Stimulated activated naive CD8-positive, alpha-beta T cell treated with anti-CD3 and anti-CD28 coated beads, Interleukin-15, Interleukin-2, amounts not matched to agents 100 U/mL and 50 U/mL, for 24 hours (primary cell): ENCODE data around the gene EPHA6.
"Not testable (repeated sequence)": the region's sequence is repeated elsewhere in the genome, so short reads cannot be mapped to it uniquely, and the experiment has no call there.

Experiments used
- ATAC-seq: fragments of 150-1000 bp; cut with Tn5 transposase; one replicate; pipeline ENCODE4 v1.10.0; 2021
- DNase-seq: peaks from one replicate; pipeline ENCODE4 v3.0.0; 2021

EPHA6 gene

GRCh38 chr3:97187771-97188170 lies 373.4 kb downstream of the EPHA6 start:
- DNase-seq (no peak), ATAC-seq (no peak)

DNA sequence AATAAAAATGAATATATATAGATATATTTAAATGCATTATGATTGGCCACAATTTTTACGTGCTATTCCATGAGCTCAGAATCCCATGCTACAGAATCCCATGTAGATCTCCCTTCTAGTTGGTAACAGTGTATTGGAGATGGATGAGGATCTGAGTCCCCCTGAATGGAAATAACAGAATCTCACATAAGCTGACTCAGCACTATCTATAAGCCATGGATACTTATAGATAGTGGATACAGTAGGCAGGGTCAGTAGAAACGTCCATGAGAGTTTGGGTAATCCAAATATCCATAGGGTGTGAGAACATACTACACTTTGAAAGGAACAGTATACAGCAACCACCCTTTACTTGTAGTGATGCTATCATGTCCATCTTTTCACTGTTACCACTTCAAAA lies 375.4 kb downstream of the EPHA6 start:
- DNase-seq (no peak), ATAC-seq (no peak)

GRCh38 chr3:97197083-97197482 lies 382.7 kb downstream of the EPHA6 start:
- no peak for DNase-seq
- no peak for ATAC-seq

DNA sequence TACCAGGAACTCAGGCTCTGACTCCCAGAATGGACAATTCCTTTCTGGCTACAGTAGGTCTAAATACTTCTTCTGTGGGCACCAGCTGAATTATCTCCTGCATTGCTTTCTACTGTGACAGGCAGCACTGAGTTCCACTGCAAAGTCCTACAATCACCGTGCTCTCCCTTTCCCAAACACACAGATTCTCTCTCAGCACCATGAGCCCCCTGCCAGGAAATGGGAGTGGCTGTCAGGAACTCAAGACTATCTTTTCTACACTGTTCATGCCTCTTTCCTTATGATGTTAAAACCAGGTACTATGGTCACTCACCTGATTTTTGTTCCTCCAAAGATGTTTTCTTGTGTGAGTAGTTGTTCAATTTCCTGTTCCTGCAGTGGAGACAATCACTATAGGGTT lies 383.4 kb downstream of the EPHA6 start:
- no peak for ATAC-seq
- no peak for DNase-seq

GRCh38 chr3:97200387-97200786 lies 386.0 kb downstream of the EPHA6 start:
- ATAC-seq: no peak
- DNase-seq: no peak

DNA sequence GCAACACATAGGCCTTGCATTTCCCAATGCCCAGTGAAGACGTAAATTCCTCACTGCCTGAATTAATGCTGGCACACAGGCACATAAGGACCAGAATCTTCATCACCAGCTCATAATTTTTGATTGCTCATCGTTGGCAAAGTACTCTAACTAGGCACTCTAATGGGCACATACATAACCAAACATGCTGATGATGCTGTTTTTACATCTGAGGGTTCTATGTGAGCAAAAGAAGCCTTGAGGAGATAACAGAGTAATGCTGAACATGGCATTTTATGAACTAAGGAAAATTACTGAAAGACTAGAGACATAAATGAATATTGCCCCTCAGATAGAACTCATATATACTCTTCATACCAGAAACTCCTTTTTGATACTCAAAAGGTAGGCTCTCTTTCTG lies 387.4 kb downstream of the EPHA6 start:
- DNase-seq (no peak), ATAC-seq (no peak)

DNA sequence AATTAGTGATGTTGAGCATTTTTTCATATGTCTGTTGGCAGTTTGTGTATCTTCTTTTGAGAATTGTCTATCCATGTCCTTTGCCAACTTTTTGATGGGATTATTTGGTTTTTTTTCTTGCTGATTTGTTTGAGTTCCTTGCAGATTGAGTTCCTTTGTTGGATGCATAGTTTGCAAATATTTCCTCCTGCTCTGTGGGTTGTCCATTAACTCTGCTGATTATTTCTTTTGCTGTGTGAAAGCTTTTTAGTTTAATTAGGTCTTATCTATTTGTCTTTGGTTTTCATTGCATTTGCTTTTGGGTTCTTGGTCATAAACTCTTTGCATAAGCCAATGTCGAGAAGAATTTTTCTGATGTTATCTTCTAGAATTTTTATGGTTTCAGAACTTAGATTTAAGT lies 414.6 kb downstream of the EPHA6 start:
- no peak for ATAC-seq
- DNase-seq: no peak

GRCh38 chr3:97230486-97230885 lies 416.1 kb downstream of the EPHA6 start:
- ATAC-seq (no peak), DNase-seq (no peak)

- DNase-seq: no peak
Measured at GRCh38 chr3:97232393-97233034, 418.1 kb downstream of the EPHA6 start.

DNA sequence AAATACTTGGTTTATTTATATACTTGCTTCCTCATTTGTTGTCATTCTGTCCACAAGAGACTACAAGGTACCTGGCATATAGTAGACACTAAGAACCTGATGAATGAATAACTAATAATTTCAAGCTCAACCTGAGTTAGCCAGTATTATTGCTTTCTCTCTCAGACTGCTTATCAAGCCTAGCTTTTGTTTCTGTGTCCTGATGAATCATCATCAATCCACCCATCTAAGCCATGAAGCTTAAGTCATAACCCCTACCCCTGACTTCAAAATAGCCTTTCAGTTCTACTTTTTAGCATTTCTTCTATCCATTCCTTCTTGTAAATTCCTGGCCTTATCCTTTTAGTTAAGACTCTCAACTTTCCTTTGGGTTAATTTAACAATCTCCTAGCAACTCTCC lies 420.8 kb downstream of the EPHA6 start:
- ATAC-seq: no peak

More at GRCh38 chr3:97232393-97233034, 418.1 kb downstream of the EPHA6 start:
- ATAC-seq: no peak

DNA sequence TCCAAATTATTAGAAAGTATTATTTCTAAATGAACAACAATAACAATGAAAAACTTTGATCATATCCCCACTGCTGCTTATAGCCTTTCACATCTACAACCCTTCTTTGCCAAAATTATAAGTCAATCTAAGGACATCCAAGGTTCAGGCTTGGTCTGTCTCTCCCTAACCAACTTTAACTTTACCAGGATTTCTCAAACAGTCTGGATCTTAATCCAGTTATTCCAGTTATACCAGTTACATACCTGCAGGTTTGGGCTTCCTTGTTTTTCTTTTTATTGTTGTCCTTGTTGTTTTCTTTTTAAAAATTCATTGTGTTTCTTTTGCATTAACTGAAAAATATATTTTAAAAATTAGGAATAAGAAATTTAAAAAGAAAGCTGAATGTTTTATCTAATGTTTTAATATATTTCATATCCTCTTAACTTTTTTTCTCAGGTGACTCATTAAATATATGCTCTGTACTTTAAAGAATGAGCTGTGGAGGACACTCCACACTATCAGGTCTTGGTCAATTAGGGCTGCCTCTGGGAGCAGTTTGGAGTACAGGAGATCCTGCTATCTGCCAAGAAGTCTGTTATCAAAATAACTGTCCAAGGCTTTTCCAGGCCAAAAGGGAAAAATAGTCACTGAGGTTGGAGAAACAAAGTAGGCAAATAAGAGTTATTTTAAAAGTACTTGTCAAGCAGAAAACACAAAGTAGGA lies 421.4 kb downstream of the EPHA6 start:
- no peak for ATAC-seq
- DNase-seq: no peak

More for the DNA sequence above, 420.8 kb downstream of the EPHA6 start:
- no peak for DNase-seq

GRCh38 chr3:97241417-97241816 lies 427.0 kb downstream of the EPHA6 start:
- ATAC-seq: no peak
- no peak for DNase-seq

GRCh38 chr3:97245201-97245910 lies 431.0 kb downstream of the EPHA6 start:
- no peak for ATAC-seq

DNA sequence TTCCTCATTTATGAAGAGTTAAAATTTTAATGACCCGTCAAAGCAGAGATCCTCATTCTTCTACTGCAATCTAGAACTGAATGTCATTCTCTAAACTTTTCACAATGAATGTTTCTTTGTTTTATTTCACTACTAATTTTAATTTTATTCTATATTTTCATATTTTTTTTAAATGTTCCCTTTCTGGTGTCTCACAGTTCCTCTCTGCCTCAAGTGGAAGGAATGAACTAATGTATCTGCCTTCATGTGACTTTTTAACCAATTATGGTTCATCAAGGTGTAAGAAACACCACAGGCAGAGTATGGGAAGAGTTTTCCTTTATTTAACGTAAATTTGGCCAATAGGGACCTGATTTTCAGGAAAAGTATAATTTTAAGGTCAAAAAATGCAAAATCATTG lies 441.7 kb downstream of the EPHA6 start:
- ATAC-seq (no peak), DNase-seq (no peak)

More at GRCh38 chr3:97245201-97245910, 431.0 kb downstream of the EPHA6 start:
- DNase-seq: no peak

DNA sequence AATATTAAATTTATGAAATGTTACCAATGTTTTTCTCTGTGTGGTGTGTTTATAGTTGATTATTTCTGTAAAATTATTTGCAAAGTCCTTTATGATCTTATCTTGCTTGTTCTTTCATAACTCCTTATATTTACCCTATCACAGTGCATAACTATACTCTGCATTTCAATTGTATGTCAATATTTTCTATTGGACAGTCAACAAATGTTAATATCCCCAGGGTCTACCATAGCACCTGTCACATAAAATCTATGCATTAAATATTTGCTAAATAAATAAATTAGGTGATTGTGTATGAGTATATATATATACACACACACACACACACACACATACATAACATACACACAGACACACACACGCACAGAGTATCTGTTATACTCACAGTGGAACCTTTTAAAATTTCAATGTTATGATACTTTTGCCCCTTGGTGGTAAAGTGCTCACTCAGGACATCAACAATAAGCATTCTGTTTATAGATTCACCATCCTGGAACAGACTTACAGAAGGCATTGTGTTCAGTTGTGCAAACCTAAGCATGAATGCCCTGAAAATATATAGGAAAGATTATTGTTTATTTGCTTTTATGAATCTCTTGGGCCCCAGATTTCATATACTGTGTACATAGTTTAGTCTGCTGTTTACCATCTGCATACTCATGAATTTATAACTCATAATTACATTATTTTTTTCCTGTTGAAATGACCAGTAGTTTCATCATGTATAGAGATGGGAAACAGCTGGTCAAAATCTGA lies 443.7 kb downstream of the EPHA6 start:
- ATAC-seq: no peak
- DNase-seq: no peak

- no peak for ATAC-seq
Measured at GRCh38 chr3:97259263-97259662, 444.9 kb downstream of the EPHA6 start.

GRCh38 chr3:97264180-97264579 lies 449.8 kb downstream of the EPHA6 start:
- no peak for ATAC-seq
- no peak for DNase-seq

More at GRCh38 chr3:97259263-97259662, 444.9 kb downstream of the EPHA6 start:
- DNase-seq: no peak

DNA sequence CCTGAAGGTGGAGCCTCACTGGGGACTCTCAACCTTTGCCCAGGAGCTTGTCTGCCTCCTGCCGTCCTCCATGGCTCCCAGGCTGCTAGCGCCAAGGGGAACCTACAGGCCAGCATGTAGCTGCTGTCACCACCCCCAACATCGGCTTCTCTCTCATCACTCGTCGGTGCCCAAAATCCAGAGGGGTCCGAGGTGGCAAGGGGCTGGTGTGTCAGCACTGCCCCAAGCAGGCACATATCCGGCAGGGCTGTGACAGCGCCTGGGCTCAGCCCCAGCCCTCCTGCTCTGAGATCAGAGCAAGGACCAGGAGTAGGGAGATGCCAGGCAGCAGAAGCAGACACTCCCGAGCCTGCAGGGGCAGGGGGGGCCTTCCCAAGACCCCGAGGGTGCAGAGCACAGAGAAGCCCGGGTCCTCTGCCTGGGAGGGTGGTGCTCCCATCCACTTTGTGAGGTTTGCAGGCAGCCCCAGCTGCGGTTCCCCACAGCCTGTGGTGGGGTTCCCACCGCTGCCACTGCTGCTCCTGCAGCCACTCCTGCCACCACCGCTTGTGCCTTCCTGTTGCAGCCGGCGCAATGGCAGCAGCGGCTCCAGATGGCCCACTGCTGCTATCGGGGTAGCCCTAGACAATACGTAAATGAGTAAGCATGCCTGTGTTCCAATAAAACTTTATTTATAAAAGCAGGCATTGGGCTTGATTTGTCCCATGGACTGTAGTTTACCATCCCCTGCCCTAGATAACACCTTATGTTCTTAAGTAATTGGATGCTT lies 451.0 kb downstream of the EPHA6 start:
- DNase-seq: no peak
- no peak for ATAC-seq

GRCh38 chr3:97269202-97269601 lies 454.8 kb downstream of the EPHA6 start:
- ATAC-seq (no peak), DNase-seq (no peak)

DNA sequence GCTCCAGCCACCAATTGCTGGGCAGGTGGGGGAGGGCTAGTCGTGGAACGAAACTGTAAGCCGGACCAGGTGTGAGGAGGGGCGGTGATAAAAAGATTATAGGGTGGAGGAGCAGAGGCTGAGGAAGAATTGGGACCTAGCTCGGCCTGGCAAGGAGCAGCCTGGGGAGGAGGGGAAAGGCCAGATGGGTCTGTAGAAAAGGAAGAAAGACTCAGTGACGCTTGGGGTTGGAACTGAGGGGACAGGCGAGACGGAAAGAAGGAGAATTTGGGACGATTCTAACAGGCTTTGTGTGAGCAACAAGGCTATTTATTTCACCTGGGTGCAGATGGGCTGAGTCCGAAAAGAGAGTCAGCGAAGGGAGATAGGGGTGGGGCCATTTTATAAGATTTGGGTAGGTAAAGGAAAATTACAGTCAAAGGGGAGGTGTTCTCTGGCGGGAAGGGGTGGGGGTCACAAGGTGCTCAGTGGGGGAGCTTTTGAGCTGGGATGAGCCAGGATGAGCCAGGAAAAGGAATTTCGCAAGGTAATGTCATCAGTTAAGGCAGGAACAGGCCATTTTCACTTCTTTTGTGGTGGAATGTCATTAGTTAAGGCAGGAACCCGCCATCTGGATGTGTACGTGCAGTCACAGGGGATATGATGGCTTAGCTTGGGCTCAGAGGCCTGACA lies 462.6 kb downstream of the EPHA6 start:
- DNase-seq, ATAC-seq: not testable (repeated sequence)

GRCh38 chr3:97277708-97278107 lies 463.3 kb downstream of the EPHA6 start:
- no peak for DNase-seq
- no peak for ATAC-seq
